WTC11 (cell line): ENCODE results near the gene MAN1B1. TPM values are rescaled to one million over a fixed set of nuclear protein-coding genes. Genes with fewer than 3 reads are reported as not detected.

ENCODE experiments used
- ATAC-seq: fragments of 200-7000 bp; cut with Tn5 transposase; 2 replicates; pipeline ENCODE4 v1.10.0; 2021; ENCODE audit warnings: mild to moderate bottlenecking, moderate library complexity
- CTCF ChIA-PET: fragments of 300-600 bp; sonication (Branson Sonifier 250); formaldehyde crosslinking; loops from one replicate; lab custom pipeline; 2021; ENCODE audit warnings: antibody characterized with exemption; lab: Charles Lee
- POLR2A ChIA-PET: fragments of 350-600 bp; sonication (Branson Sonifier 250); formaldehyde crosslinking; loops from one replicate; lab custom pipeline; 2021; ENCODE audit warnings: antibody characterized with exemption; lab: Charles Lee
- DNase-seq: peaks from one replicate; pipeline ENCODE4 v3.0.0; 2021; ENCODE audit warnings: low spot score
- H3K27ac Mint-ChIP-seq: 2 replicates; pipeline ENCODE4 v1.8.0; 2021; ENCODE audit warnings: mixed read lengths
- H3K27me3 Mint-ChIP-seq: 2 replicates; pipeline ENCODE4 v1.8.0; 2021; ENCODE audit warnings: low read depth, mild to moderate bottlenecking, moderate library complexity, mixed read lengths
- H3K36me3 Mint-ChIP-seq: 2 replicates; pipeline ENCODE4 v1.8.0; 2021; ENCODE audit warnings: mixed read lengths
- H3K4me1 Mint-ChIP-seq: 2 replicates; pipeline ENCODE4 v1.8.0; 2022; ENCODE audit warnings: mixed read lengths
- H3K4me3 Mint-ChIP-seq: 2 replicates; pipeline ENCODE4 v1.8.0; 2021; ENCODE audit warnings: mild to moderate bottlenecking, moderate library complexity, mixed read lengths
- H3K9me3 Mint-ChIP-seq: 2 replicates; pipeline ENCODE4 v1.8.0; 2021; ENCODE audit warnings: mixed read lengths
- CREM ChIP-seq: sonication (generic); formaldehyde crosslinking; IDR thresholded peaks from 2 replicates; pipeline ENCODE4 v1.8.1; 2022; ENCODE audit warnings: mild to moderate bottlenecking, missing genetic modification reagents, moderate library complexity
- E2F4 ChIP-seq: sonication (generic); formaldehyde crosslinking; IDR thresholded peaks from 2 replicates; pipeline ENCODE4 v1.8.1; 2022; ENCODE audit warnings: low read depth, mild to moderate bottlenecking, moderate library complexity, missing genetic modification reagents, borderline replicate concordance
- ELF4 ChIP-seq: sonication (generic); formaldehyde crosslinking; IDR thresholded peaks from 2 replicates; pipeline ENCODE4 v1.8.1; 2022; ENCODE audit warnings: low read depth, mild to moderate bottlenecking, moderate library complexity, missing genetic modification reagents
- IRF2 ChIP-seq: sonication (generic); formaldehyde crosslinking; IDR thresholded peaks from 2 replicates; pipeline ENCODE4 v1.8.0; 2022; ENCODE audit warnings: low read depth, missing genetic modification reagents, borderline replicate concordance
- PRDM15 ChIP-seq: sonication (generic); formaldehyde crosslinking; IDR thresholded peaks from 2 replicates; pipeline ENCODE4 v1.8.0; 2022; ENCODE audit warnings: missing genetic modification reagents
- PRRX2 ChIP-seq: fragments of 250-450 bp; sonication (Bioruptor Pico); IDR thresholded peaks from 2 replicates; pipeline ENCODE4 v1.8.0; 2021; ENCODE audit warnings: mild to moderate bottlenecking
- RELA ChIP-seq: sonication (generic); formaldehyde crosslinking; IDR thresholded peaks from 2 replicates; pipeline ENCODE4 v1.8.1; 2022; ENCODE audit warnings: missing genetic modification reagents, mild to moderate bottlenecking, borderline replicate concordance
- RORB ChIP-seq: fragments of 250-450 bp; sonication (Bioruptor Pico); IDR thresholded peaks from 2 replicates; pipeline ENCODE4 v1.9.0; 2021; ENCODE audit warnings: mild to moderate bottlenecking
- SMAD3 ChIP-seq: sonication (generic); formaldehyde crosslinking; IDR thresholded peaks from 2 replicates; pipeline ENCODE4 v1.8.0; 2022; ENCODE audit warnings: missing genetic modification reagents, mild to moderate bottlenecking, borderline replicate concordance
- SOX15 ChIP-seq: fragments of 250-450 bp; sonication (Bioruptor Pico); IDR thresholded peaks from 2 replicates; pipeline ENCODE4 v1.9.0; 2021; ENCODE audit warnings: mild to moderate bottlenecking
- ZBTB21 ChIP-seq: sonication (generic); formaldehyde crosslinking; IDR thresholded peaks from 2 replicates; pipeline ENCODE4 v1.8.1; 2023; ENCODE audit warnings: mild to moderate bottlenecking, missing genetic modification reagents, borderline replicate concordance
- ZBTB43 ChIP-seq: sonication (generic); formaldehyde crosslinking; IDR thresholded peaks from 2 replicates; pipeline ENCODE4 v1.8.1; 2023; ENCODE audit warnings: mild to moderate bottlenecking, missing genetic modification reagents
- ZNF138 ChIP-seq: sonication (generic); formaldehyde crosslinking; conservative IDR thresholded peaks from 2 replicates; pipeline ENCODE4 v1.8.1; 2022; ENCODE audit warnings: mild to moderate bottlenecking, moderate library complexity, missing genetic modification reagents
- ZNF317 ChIP-seq: sonication (generic); formaldehyde crosslinking; IDR thresholded peaks from 2 replicates; pipeline ENCODE4 v1.8.1; 2023; ENCODE audit warnings: low read depth, mild to moderate bottlenecking, moderate library complexity, missing genetic modification reagents, borderline replicate concordance
- ZNF396 ChIP-seq: fragments of 250-450 bp; sonication (Bioruptor Pico); IDR thresholded peaks from 2 replicates; pipeline ENCODE4 v1.8.0; 2021; ENCODE audit warnings: mild to moderate bottlenecking, moderate library complexity, borderline replicate concordance
- ZNF671 ChIP-seq: fragments of 250-450 bp; sonication (Bioruptor Pico); IDR thresholded peaks from 2 replicates; pipeline ENCODE4 v1.8.0; 2021; ENCODE audit warnings: mild to moderate bottlenecking
- total RNA-seq: library from RNA; stranded (reverse); gene quantifications from 3 replicates; pipeline ENCODE4 v1.2.3, GENCODE V29; 2021
- TF ChIP-seq, protein P1 (sequence below): sonication (generic); formaldehyde crosslinking; IDR thresholded peaks from 2 replicates; pipeline ENCODE4 v1.8.1; 2022; ENCODE audit warnings: mild to moderate bottlenecking, moderate library complexity, missing genetic modification reagents
- TF ChIP-seq, protein P2 (sequence below): fragments of 250-450 bp; sonication (Bioruptor Pico); IDR thresholded peaks from 2 replicates; pipeline ENCODE4 v1.9.0; 2021; ENCODE audit warnings: mild to moderate bottlenecking

Gene MAN1B1
- total RNA-seq, 1 experiment from 2014 or later, result 57.1 TPM

DNA sequence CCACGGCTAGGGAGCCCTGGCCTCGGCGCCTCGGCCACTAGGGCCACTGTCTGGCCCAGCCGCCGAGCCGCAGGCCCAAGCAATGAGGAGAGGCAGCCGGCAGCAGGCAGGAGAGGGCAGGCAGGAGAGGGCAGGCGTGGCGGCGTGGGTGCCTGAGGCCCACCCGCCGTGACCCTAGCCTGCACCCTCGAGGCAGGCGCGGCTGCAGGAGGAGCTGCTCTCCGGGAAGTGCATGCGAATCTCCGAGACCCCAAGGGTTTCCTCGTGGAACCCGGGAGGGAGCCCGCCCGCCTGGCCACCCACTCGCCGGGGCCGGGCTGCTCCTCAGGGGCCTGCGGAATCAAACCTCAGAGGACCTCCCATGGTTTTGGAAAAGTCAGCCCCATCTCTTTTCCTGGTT, 61.5 kb downstream of the MAN1B1 start:
- no peaks in the 10 kb centered on the region for H3K9me3 Mint-ChIP-seq
- CTCF ChIA-PET, result interaction anchor here (0.8 to 1.1 kb wide), 5 partner anchors 19 to 99 kb away, joined by 3 read pairs; partner anchors contain the start of genes RNF224 and TPRN
- H3K27ac Mint-ChIP-seq, result no peak overlapping the region
- DNase-seq (no peak), ATAC-seq (no peak)
- H3K27me3 Mint-ChIP-seq, result peaks cover 9% of the 10 kb centered on the region; the same call in 1 of the 2 replicates
- no peak overlapping the region for H3K4me3 Mint-ChIP-seq
- no peaks in the 10 kb centered on the region for H3K36me3 Mint-ChIP-seq
- POLR2A ChIA-PET, result no interaction called here
- TF ChIP-seq PRDM15 (no peak), ZNF317 (CRISPR knock-in tag) (no peak), ZNF396 (CRISPR knock-in tag) (no peak), RORB (CRISPR knock-in tag) (no peak), E2F4 (no peak), PRRX2 (CRISPR knock-in tag) (no peak), RELA (CRISPR knock-in tag) (no peak), ZBTB43 (CRISPR knock-in tag) (no peak), ZNF138 (CRISPR knock-in tag) (no peak), CREM (CRISPR knock-in tag) (no peak), IRF2 (CRISPR knock-in tag) (no peak), ZNF671 (CRISPR knock-in tag) (no peak), ZBTB21 (CRISPR knock-in tag) (no peak), SMAD3 (CRISPR knock-in tag) (no peak), ELF4 (CRISPR knock-in tag) (no peak), SOX15 (no peak)
- TF ChIP-seq, protein P1, sequence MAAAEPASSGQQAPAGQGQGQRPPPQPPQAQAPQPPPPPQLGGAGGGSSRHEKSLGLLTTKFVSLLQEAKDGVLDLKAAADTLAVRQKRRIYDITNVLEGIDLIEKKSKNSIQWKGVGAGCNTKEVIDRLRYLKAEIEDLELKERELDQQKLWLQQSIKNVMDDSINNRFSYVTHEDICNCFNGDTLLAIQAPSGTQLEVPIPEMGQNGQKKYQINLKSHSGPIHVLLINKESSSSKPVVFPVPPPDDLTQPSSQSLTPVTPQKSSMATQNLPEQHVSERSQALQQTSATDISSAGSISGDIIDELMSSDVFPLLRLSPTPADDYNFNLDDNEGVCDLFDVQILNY (CRISPR knock-in tag), result no peak
- TF ChIP-seq, protein P2, sequence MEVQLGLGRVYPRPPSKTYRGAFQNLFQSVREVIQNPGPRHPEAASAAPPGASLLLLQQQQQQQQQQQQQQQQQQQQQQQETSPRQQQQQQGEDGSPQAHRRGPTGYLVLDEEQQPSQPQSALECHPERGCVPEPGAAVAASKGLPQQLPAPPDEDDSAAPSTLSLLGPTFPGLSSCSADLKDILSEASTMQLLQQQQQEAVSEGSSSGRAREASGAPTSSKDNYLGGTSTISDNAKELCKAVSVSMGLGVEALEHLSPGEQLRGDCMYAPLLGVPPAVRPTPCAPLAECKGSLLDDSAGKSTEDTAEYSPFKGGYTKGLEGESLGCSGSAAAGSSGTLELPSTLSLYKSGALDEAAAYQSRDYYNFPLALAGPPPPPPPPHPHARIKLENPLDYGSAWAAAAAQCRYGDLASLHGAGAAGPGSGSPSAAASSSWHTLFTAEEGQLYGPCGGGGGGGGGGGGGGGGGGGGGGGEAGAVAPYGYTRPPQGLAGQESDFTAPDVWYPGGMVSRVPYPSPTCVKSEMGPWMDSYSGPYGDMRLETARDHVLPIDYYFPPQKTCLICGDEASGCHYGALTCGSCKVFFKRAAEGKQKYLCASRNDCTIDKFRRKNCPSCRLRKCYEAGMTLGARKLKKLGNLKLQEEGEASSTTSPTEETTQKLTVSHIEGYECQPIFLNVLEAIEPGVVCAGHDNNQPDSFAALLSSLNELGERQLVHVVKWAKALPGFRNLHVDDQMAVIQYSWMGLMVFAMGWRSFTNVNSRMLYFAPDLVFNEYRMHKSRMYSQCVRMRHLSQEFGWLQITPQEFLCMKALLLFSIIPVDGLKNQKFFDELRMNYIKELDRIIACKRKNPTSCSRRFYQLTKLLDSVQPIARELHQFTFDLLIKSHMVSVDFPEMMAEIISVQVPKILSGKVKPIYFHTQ (CRISPR knock-in tag), result no peak
- no peaks in the 10 kb centered on the region; the same call in 1 of the 2 replicates for H3K4me1 Mint-ChIP-seq
